NCI-H2227 (cell line): Measurements from ENCODE around the gene LCMT1.
"Not testable (repeated sequence)": the region's sequence is repeated elsewhere in the genome, so short reads cannot be mapped to it uniquely, and the experiment has no call there.

ENCODE experiments used
- DNase-seq: peaks from one replicate; lab custom pipeline; 2025; ENCODE audit not compliant: unreplicated experiment; lab: John Stamatoyannopoulos, UW

Gene LCMT1

DNA sequence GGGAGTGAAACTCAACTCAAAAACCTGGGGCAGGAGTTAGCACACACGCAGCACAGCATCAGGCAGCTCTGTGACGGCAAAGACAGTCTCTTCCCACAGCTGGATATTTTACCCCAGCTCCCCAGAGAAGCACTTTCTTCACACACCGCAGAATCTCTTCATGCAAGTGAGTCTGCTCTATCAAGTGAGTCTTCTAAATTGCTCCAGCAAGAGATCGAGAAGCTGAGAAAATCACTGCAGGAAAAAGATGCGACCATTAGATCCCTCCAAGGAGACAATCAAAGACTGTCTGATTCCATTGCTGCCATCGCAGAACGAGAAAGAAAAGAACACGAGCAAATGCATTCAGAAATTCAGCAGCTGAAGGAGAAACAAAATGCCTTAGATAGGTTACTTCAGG lies 16.9 kb upstream of the LCMT1 start:
- DNase-seq, result no peak

DNA sequence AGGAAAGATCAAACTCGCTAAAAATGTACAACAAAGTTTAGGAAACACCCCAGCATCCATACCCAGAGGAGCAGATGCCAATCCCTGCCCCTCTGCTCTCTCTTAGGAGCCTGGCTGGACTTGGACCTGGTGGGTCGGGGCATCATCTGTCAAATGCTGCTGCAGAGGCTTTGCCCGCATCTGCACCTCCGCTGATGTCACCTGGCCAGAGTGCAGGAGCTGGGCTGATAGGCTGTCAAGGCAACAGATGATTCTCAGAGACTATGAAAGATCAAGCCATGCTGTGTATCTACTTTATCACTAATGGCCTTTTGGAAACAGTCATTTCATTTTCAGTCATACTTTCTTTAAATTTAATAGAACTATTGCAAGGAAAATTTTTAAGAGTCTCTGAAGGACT lies 15.9 kb upstream of the LCMT1 start:
- no peak for DNase-seq

DNA sequence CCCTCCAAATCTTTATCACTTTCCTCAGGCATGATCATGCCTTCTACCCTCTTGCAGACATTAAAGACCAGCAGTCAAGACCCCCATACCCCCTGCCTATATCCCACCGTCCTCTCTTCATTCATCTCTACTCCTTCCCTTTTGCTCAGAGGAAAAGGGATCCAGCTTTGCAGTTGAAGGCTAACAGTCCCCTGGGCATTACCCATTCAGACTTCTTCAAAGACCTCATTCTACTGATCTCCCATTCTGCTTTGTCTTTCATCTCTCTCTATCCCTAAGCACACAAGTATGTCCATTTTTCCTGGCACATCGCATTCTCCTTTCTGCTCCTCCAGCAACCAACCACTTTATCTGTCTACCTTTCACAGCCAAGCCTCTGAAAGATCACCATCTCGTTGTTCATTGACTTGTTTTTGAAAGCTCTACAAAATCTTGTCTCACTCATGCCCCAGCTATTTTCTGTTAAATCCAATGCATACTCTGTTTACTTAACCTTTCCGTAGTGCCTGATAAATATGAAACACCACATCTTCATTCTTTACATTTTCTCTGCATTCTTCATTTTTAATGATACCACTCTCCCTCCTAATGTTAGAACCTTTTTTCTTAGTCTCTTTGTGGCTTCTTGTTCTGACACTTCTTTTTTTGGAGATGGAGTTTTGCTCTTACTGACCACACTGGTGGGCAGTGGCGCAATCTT lies 14.1 kb upstream of the LCMT1 start:
- no peak for DNase-seq

DNA sequence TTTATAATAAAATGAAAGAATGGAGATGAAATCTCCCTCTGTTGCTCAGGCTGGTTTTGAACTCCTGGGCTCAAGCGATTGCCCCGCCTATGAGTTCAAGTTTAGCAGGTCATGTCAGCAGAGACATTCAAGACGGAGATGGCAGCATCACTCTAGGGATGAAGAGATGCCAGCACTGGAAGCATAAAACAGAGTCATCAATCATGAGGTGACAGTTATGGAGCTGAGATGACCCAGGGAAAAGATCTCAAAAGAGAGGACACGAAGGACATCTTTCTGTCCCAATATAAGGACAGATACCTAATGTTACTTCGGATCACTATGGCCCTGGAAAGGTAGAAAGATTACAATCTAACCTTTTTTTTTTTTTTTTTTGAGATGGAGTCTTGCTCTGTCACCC lies 11.0 kb upstream of the LCMT1 start:
- DNase-seq, result no peak

DNA sequence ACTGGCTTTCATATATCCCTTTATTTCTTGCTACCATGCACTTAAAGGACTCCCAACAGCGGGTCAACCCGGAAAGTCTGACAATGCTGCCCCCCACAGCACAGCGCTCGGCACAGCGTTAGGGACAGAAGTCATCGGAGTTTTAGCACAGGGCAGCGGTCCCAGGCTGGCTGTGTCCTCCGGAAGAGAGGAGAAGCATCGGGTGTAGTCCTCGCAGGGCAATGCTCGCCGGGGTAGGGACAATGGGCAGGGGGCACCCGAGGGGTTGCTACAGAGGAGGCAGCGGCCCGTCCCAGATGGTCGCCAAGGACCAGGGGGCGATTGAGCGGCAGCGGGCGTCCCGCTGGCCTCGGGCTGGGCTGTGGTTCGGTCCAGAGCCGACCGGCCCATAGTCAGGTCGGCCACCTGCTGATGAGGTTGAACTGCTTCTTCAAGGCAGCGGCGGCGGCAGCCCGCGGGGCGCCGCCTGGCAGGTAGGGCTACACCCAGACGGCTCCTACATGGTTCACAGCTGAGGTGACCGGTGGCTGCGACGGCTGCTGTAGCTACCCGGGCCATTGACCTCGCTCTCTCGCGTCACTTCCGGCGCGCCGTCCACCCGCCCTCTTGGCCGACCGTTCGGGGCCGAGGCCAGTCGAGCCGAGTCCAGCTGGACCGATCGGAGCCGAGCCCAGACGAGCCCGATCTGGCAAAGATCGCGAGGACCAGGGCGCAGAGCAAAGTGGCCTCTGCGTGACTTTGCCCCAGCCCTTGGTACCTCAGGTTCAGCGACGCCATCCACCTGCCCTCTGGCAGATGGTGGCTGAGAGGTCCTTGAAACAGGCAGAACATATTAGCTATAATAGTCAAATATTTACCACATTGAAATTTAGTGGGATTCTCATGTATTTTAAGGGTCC lies 4.7 kb upstream of the LCMT1 start:
- peak; percentile 88 for DNase-seq

DNA sequence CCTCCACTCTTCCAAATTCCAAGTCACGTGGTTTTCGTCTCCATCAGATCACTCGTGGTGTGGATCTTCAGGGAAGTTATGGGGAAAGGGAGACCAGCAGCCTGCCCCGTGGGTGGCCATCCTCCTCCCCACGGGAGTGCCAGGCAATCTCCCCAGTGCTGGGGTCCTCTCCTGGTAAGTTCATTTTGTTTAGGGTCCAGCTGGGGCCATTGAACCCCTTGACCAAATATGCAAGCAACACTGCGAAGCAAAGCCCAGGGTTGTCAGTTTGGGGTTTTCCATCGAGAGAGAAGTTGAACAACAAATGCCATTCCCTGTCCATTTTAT lies 4.1 kb upstream of the LCMT1 start:
- no peak for DNase-seq

DNA sequence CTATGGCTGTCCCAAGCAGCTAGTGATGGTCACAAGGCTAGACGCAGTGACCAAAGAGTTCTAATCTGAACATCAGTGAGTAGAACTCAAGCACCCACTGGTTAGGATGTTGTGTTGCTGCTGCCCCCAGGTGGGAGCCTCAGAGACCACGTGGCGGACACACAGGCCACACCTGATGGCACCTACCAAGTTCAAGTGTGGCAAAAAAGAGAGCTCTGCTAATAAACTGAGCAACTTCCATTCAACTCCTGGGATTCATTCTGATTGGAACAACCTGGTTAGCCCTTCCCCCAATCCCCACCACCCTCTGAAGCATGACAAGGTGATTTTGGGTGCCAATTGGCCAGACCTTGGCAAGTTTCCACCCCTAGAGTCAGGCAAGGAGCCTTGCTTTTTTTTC lies 3.5 kb upstream of the LCMT1 start:
- peak; percentile 20 for DNase-seq

DNA sequence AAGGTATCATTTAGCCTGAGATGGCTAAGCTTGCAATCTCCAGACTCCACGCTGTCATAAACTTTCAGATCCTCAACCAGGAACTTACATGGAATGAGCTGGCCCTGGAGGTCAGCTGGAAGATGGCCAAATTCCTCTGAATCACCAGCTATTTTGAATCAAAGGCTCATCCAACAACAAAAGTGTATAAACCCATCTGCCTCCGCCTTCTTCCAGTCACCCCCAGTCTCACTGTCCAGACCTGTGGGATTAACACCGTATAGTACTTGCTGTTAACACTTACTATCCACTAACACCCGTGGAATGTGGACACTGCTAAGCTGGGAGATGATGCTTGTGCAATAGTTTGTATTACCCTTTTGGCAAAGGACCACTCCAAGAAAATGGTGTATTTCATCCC lies 1.9 kb upstream of the LCMT1 start:
- DNase-seq, result no peak

DNA sequence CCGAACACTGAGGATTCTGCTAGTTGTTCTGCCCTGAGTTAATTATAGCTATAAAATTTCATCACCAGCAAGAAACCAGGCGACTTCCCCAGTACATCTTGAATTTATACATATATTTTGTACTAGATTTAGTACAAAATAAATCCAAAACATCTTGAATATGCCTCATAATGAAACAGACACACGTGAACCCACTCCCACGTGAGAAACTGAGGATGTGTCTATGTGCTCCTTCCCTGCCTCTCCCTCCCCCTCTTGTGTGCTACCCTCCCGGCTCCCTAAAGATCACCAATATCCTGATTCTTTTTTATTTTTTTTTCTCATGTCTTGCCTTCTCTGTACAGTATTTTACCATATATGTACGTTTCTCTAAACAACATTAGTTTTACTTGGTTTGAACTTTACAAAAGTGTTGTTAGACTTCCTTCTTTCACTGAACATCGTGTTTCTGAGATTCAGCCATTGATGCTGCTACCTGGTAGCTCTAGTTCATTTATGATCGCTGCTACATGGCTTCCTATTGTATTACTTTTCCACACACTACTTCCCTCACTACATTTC lies 1.1 kb upstream of the LCMT1 start:
- peak; percentile 70 for DNase-seq

DNA sequence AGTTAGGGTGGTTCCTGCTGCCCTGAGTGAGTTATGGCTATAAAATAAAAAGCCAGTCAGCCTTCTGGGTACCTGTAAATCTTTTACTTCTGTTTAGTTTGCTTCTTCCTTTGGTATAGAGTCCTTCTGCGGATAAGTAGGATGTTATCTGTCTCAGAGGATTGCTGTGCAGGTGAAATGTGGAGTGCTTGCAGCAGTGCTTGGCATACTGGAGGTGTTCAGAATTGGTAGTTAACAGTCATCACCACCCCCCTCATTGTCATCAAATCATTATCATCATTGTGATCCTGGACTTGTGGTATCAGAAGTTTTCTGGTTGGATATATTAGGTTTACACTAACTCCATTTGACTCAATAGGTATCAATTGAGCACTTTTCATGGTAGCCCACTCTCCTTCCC lies 2.6 kb downstream of the LCMT1 start:
- no peak for DNase-seq

DNA sequence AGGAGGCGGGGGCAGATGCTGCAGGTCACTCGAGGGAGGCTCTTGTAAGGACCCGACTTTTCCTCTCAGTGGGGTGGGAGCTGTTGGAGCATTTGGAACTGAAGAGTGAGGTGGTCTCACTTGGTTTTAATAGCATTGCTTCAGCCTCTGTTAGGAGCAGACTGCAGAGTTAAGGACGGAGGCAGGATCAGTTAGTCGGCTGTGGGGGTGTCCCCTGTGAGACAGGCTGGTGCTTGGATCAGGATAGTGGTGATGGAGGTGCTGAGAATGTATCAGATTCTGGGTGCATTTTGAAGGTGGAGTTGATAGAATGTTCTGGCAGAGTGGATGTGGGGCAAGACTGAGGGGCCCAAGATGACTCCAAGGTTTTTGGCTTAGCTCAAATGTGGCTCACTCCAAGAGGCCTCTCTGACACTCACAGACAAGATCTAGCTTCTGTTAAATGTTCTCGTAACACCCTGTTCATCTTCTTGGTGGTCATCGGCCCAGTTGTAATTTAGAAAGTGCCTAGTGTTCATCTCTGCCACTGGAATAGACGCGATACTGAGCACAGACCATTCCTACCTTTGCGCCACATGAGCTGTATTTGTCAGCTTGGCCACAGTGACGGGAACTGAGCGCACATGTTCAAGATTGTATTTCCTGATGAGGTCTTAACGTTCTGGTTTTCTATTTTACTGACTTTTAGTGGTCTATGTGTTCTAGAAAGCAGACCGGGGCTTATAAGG lies 7.5 kb downstream of the LCMT1 start:
- DNase-seq, result no peak

DNA sequence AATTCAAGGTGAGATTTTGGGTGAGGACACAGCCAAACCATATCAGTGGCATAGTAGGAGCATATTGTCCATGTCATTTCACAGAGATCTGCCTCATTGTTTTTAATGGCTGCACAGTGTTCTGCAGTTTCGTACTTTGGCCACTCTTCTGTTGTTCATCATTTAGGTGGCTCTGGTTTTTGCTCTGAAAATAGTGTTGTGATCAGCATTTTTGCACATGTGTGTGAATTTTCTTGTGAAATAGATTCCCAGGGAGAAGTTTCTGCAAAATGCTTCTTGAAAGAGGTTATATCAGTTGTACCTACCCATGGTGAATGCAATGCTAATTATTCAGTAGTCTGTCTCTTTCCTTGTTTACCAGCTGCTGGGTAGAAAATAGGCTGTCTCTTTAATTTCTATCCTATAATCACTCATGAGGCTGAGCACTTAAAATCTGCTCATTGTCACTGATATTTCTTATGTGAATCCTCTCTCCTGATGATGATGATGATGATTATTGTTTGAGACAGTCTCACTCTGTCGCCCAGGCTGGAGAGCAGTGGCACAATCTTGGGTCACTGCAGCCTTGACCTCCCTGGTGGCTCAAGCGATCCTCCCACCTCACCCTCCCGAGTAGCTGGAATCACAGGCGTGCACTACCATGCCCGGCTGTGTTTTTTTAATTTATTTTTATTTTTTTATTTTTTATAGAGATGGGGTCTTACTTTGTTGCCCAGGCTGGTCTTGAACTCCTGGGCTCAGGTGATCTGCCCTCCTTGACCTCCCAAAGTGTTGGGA lies 10.5 kb downstream of the LCMT1 start:
- no peak for DNase-seq

DNA sequence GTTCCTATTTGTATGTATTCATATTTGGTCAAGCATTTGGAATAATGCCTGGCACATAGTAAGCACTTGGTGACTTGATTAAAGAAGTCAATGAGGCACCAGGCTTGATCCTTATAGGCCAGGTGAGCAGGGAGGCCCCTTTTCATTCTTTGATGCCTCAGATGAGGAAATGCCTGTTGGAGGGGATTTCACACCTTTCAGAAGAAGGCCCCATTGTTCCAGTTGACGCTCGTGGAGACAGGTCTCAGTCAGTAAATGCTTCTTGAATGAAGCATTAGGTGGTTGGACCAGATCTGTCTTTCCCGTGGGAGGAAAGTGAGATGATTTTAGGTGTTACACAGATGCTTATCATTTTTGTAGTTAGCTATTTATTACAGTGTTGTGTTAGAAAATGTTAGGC lies 13.0 kb downstream of the LCMT1 start:
- no peak for DNase-seq

DNA sequence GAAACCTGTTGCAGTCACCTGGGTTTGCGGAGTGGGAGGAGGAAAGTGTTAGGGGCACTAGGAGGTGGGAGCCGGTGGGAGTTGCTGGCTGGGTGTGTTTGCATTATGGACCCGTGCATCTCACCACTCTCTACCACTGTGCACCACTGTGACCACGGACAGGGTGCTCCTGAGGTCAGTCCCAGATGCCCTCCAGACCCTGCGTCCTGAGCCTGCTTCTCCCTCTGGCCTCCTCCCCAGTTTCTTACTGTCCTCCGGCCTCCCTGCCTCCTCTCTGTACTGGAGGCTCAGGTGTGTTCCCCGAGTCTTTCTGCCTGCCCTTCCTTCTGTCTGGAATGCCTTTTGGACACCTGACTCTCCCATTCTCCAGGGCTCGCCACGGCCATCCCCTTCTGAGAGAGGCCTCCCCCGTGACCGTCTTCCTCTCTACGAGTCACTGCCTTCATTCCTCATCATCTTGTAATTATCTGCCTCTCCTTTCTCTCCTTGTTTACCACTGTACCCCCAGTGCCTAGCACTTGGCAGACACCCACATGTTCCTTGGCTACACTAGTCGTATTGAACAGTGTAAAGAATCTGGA lies 14.6 kb downstream of the LCMT1 start:
- not testable (repeated sequence) for DNase-seq

DNA sequence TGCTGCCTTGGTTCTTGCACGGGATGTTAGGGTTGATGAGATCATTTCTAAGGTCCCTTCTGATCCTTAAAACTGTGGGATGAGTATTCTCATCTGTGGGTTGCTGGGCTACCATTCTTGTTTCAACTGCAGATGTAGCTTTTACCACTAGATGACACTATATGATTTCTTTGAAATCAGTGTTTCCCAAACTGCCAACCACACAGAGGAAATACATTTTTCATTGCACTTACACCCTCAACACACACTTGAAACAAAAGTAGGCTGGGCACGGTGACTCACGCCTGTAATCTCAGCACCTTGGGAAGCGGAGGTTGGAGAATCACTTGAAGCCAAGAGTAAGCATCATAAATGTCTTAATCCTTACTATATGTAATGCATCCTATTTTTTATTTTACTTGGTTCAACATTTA lies 15.3 kb downstream of the LCMT1 start:
- DNase-seq, result peak; percentile 63

DNA sequence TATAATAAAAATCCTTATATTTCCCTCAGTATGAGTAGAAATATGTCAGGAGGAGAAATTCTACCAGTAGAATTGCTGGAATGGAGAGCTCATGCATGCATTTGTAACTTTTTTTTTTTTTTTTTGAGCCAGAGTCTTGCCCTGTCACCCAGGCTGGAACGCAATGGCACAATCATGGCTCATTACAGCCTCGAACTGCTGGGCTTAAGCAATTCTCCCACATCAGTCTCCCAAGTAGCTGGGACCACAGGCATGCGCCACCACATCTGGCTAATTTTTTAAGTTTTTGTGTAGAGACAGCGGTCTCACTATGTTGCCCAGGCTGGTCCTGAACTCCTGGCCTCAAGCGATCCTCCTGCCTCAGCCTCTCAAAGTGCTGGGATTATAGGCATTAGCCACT lies 21.2 kb downstream of the LCMT1 start:
- DNase-seq, result not testable (repeated sequence)

DNA sequence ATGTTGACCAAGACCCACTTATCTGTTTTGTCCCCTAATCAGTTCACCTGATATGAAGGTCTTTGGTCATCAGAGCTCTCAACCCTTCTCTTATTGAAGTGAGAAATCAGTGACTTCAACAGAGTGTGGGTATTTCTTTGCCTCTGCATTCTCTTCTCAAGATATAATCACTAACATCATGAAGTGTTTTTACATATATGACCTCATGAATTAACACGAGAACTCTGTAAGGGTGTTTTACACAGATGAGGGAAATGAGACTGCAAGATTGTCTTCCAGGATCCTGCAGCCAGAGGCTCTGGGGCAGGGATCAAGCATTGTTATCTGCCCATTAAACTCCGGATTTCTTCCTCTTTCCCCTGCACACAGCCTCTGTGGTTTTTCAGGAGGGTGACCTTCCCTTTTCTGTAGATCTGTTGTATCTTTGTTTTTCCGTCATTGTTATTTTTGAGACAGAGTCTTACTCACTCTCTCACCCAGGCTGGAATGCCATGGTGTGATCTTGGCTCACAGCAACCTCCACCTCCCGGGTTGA lies 22.7 kb downstream of the LCMT1 start:
- no peak for DNase-seq

DNA sequence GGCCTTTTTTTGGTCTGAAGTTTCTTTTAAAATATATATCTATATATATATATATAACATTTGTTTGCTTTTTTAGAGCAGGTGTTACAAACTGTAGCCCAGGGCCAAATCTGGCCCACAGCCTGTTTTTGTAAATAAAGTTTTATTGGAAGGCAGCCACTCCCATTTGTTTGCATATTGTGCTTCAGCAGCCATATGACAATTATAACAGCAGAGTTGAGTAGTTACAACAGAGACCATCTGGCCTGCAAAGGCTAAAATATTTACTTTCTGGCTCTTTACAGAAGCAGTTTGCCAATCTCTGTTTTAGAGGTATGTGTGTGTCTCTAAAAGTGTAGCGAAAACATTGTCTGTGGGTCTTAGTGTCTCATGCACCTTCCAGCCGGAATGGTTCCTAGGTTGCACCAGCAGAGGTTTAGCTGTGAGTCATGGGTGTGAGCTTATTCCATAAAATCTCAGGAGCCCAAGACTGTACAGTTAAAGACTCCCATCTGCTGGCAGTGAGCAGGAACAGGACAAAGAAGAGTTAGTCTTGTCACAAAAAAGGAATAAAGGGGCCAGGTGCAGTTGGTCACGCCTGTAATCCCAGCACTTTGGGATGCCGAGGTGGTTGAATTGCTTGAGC lies 23.8 kb downstream of the LCMT1 start:
- no peak for DNase-seq

DNA sequence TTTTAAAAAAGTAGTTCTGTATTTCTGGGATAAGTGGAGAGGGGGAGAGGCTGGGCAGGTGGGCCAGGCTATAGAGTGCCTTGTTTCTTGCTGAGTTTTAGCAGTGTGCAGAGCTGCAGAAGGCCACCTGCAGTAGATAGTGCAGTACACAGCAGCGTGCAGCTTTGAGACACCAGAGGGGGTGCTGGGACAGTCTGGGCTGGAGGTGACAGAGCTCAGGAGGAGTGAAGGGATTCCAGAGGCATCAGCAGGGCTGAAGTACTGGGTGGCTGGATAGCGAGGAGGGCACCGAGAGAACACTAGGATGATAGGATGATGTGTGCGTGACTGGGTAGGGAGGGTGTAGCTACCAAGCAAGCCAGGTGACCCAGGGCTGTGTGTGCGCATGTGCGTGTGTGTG lies 26.6 kb downstream of the LCMT1 start:
- DNase-seq, result no peak

DNA sequence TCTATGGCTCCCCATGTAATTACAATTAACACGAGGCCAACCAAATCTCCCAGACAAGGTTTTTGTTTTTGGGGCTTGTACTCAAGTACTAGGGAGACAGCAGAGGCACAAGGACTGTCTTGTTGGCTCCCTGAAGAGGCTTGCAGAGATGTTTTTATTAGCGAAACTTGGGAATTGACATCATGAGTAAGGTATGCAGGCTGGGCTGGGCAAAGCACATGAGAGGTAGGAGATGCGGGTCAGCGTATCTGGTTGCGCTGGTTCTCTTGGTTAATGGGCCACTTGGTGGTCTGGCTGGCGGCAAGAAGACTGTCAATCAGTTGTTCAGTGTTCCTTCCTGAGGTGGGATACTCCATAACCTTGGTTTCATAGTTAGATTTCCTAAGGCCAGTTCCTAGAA lies 28.9 kb downstream of the LCMT1 start:
- no peak for DNase-seq
